H1 (cell line): Measurements from ENCODE around the gene EXOC1L. TPM values are rescaled to one million over a fixed set of nuclear protein-coding genes. Genes with fewer than 3 reads are reported as not detected.

ENCODE experiments used
- ATF3 ChIP-seq: IDR thresholded peaks from 2 replicates; pipeline ENCODE4 v1.6.1; 2011; ENCODE audit warnings: low read depth, mild to moderate bottlenecking, low read length; ENCODE audit not compliant: insufficient read depth
- BACH1 ChIP-seq: IDR thresholded peaks from 2 replicates; pipeline ENCODE4 v1.6.1; 2012; ENCODE audit warnings: low read length, improper control_type of control experiment
- CBX5 ChIP-seq: fragments of 300-800, 300-1000 bp; sonication (generic); IDR thresholded peaks from 2 replicates; pipeline ENCODE4 v1.7.1; 2016; ENCODE audit warnings: antibody characterized with exemption, low read length, low read depth
- CBX8 ChIP-seq: fragments of 300-800, 300-1000 bp; sonication (generic); IDR thresholded peaks from 2 replicates; pipeline ENCODE4 v1.7.1; 2016; ENCODE audit warnings: low read depth, low read length, borderline replicate concordance
- CTBP2 ChIP-seq: IDR thresholded peaks from 2 replicates; pipeline ENCODE4 v1.7.0; 2011; ENCODE audit warnings: borderline replicate concordance, mild to moderate bottlenecking, moderate library complexity, mixed read lengths, low read length; ENCODE audit not compliant: insufficient read depth, insufficient read length
- EGR1 ChIP-seq: IDR thresholded peaks from 2 replicates; pipeline ENCODE4 v1.6.1; 2011; ENCODE audit warnings: low read depth, low read length, borderline replicate concordance
- EZH2 ChIP-seq: fragments of 200-600 bp; sonication (generic); IDR thresholded peaks from 2 replicates; pipeline ENCODE4 v1.7.1; 2012; ENCODE audit warnings: low read depth, mild to moderate bottlenecking, moderate library complexity, low read length, inconsistent platforms; ENCODE audit not compliant: severe bottlenecking
- JUN ChIP-seq: IDR thresholded peaks from 2 replicates; pipeline ENCODE4 v1.6.1; 2011; ENCODE audit warnings: low read depth, mild to moderate bottlenecking, improper control_type of control experiment, low read length
- JUND ChIP-seq: IDR thresholded peaks from 2 replicates; pipeline ENCODE4 v1.6.1; 2011; ENCODE audit warnings: mild to moderate bottlenecking, improper control_type of control experiment, low read length
- KDM1A ChIP-seq: fragments of 200-600, 300-600 bp; sonication (generic); IDR thresholded peaks from 2 replicates; pipeline ENCODE4 v1.7.1; 2016; ENCODE audit warnings: mild to moderate bottlenecking, low read length, borderline replicate concordance
- KDM4A ChIP-seq: IDR thresholded peaks from one replicate; pipeline ENCODE4 v1.7.1; 2012; ENCODE audit warnings: low read depth, mild to moderate bottlenecking, moderate library complexity, low read length, inconsistent platforms; ENCODE audit not compliant: severe bottlenecking
- MAX ChIP-seq: IDR thresholded peaks from 2 replicates; pipeline ENCODE4 v1.6.1; 2012; ENCODE audit warnings: inconsistent platforms
- NANOG ChIP-seq: IDR thresholded peaks from 2 replicates; pipeline ENCODE4 v1.6.1; 2011; ENCODE audit warnings: low read length, low read depth, mild to moderate bottlenecking, inconsistent platforms; ENCODE audit not compliant: insufficient read depth, poor library complexity, severe bottlenecking
- POLR2AphosphoS5 ChIP-seq: IDR thresholded peaks from 2 replicates; pipeline ENCODE4 v1.6.1; 2011; ENCODE audit warnings: low read depth, low read length
- RAD21 ChIP-seq, 2 experiments: IDR thresholded peaks in 1 of 2; conservative IDR thresholded peaks in 1 of 2; 2 replicates each; pipeline ENCODE4 v1.6.1; 2011; ENCODE audit warnings: low read depth in 2 of 2, low read length in 2 of 2, improper control_type of control experiment in 1 of 2, inconsistent platforms in 1 of 2, mild to moderate bottlenecking in 1 of 2, moderate library complexity in 1 of 2
- RBBP5 ChIP-seq: IDR thresholded peaks from 2 replicates; pipeline ENCODE4 v1.7.1; 2012; ENCODE audit warnings: low read depth, mild to moderate bottlenecking, inconsistent platforms, low read length, moderate library complexity, borderline replicate concordance
- RNF2 ChIP-seq: fragments of 200-900, 300-1000 bp; sonication (generic); IDR thresholded peaks from 2 replicates; pipeline ENCODE4 v1.7.1; 2016; ENCODE audit warnings: borderline replicate concordance, low read depth, mild to moderate bottlenecking, antibody characterized with exemption, low read length; ENCODE audit not compliant: poor library complexity, severe bottlenecking; ENCODE audit errors: missing control alignments
- SIX5 ChIP-seq: IDR thresholded peaks from 2 replicates; pipeline ENCODE4 v1.6.1; 2011; ENCODE audit warnings: mild to moderate bottlenecking, low read depth, low read length
- SP1 ChIP-seq: IDR thresholded peaks from 2 replicates; pipeline ENCODE4 v1.6.1; 2011; ENCODE audit warnings: low read depth, low read length
- SP4 ChIP-seq: IDR thresholded peaks from 2 replicates; pipeline ENCODE4 v1.6.1; 2012; ENCODE audit warnings: low read length, inconsistent platforms
- SRF ChIP-seq: IDR thresholded peaks from 2 replicates; pipeline ENCODE4 v1.6.1; 2011; ENCODE audit warnings: mild to moderate bottlenecking, low read depth, low read length, moderate library complexity
- SUZ12 ChIP-seq: fragments of 200-600 bp; sonication (generic); IDR thresholded peaks from 2 replicates; pipeline ENCODE4 v1.6.1; 2012; ENCODE audit warnings: mild to moderate bottlenecking, inconsistent platforms, low read length, moderate library complexity, mixed read lengths
- TBP ChIP-seq: IDR thresholded peaks from 2 replicates; pipeline ENCODE4 v1.6.1; 2011; ENCODE audit warnings: low read depth, low read length, improper control_type of control experiment
- ZNF274 ChIP-seq: IDR thresholded peaks from 2 replicates; pipeline ENCODE4 v1.7.0; 2012; ENCODE audit warnings: low read length, borderline replicate concordance; ENCODE audit errors: extremely low read depth
- polyA plus RNA-seq, 7 experiments: library from polyadenylated mRNA; depleted of rRNA in 3 of 7; stranded (reverse) in 5 of 7; unstranded in 2 of 7; fragments of >200 nt in 5 of 7; fragments of 200-250 nt in 2 of 7; gene quantifications; 1 replicate in 5 of 7; 2 replicates in 1 of 7; 4 replicates in 1 of 7; pipeline versions ENCODE4 v1.2.1 to v1.2.3, GENCODE V29; 2011 to 2013; ENCODE audit warnings: missing spikeins in 2 of 7, mixed read lengths in 2 of 7
- total RNA-seq: library from RNA; stranded (reverse); fragmentation: NEBNext Ultra II Directional; extraction: Animal tissue kit (Norgen Biotek cat#: 25700); gene quantifications from 2 replicates; pipeline ENCODE4 v1.2.1, GENCODE V29; 2021

EXOC1L gene
- total and polyA plus RNA-seq, 2 of the 8 experiments (the other 6 are each of a cell fraction or from before 2014, with no cell fraction given), result 0.08 TPM; not detected in 1

DNA sequence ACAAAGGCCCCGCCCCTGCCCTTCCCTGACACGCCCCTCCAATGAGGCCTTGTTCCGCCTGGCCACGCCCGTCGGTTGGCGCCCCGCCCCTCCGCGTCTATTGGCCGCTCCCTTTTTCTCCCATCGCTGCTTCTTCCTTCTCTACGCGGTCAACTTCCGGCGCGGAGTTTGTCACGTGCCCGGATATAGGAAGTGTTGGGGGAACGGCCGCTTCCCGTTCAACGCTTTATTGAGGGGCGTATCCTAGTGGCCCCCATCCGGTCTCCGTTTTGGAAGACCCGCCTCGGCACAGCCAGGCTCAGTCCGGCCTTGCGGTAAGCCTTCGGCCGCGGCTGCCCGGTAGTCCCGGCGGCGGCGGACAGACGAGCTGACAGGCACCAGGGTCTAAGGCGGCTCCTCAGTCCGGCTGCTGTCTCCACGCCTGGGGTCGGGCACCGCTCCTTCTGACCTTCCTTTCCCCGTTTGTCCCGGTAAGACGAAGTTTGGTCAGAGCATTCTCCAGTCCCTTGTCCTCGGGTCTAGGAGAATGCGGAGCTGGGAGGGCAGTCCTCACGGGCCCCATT is 34.0 kb downstream of the EXOC1L start, which contains the start of gene EXOC1 (continued):
- TF ChIP-seq EZH2 (no peak), TBP (peak; percentile 58; the same call in 1 of the 2 replicates), CBX8 (no peak), SRF (peak; percentile 2; the same call in 1 of the 2 replicates), EGR1 (peak; percentile 89), KDM1A (no peak), MAX (peak; percentile 33; the same call in 1 of the 2 replicates), BACH1 (no peak), RAD21 (IDR thresholded peaks at IDR 0.05 in 1 of 2, conservative IDR thresholded peaks at IDR 0.05 in 1 of 2; ENCODE audit: low read depth in 2 of 2, low read length in 2 of 2) (no peak), SUZ12 (no peak), POLR2AphosphoS5 (no peak), JUND (no peak), ATF3 (peak; percentile 86), ZNF274 (no peak), SP1 (peak; percentile 14; the same call in 1 of the 2 replicates), SIX5 (no peak), CBX5 (no peak), JUN (no peak), RBBP5 (peak; percentile 92; the same call in 1 of the 2 replicates), NANOG (no peak), RNF2 (no peak), CTBP2 (no peak), KDM4A (peak; percentile 78), SP4 (0 out of 2 replicates have a peak, but pooled peaks have one; percentile 55)
